ENCODE results near the gene PRRT4. TPM values are rescaled to one million over a fixed set of nuclear protein-coding genes. Genes with fewer than 3 reads are reported as not detected.

The PRRT4 gene
- total RNA-seq, 1 experiment from 2014 or later: 0.26 TPM

DNA sequence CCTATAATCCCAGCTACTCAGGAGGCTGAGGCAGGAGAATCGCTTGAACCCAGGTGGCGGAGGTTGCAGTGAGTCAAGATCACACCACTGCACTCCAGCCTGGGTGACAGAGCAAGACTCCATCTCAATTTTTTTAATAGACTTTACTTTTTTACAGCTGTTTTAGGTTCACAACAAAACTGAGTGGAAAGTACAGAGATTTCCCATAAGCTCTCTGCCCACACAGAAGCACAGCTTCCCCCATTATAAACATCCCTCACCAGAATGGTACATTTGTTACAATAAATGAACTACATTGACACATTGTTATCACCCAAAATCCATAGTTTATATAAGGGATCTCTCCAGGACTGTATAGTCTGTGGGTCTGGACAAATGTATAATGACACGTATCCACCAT lies 14.6 kb upstream of the PRRT4 start:
- no peaks in the 10 kb centered on the region for H3K9me2 ChIP-seq (ENCODE audit: insufficient read depth)
- H3K27ac ChIP-seq: no peak overlapping the region
- CTCF ChIA-PET: no interaction called here
- H3K4me2 ChIP-seq: no peak overlapping the region
- no peak for TF ChIP-seq EZH2 (IDR thresholded peaks at IDR 0.05; ENCODE audit: low read depth)
- TF ChIP-seq, protein P1, sequence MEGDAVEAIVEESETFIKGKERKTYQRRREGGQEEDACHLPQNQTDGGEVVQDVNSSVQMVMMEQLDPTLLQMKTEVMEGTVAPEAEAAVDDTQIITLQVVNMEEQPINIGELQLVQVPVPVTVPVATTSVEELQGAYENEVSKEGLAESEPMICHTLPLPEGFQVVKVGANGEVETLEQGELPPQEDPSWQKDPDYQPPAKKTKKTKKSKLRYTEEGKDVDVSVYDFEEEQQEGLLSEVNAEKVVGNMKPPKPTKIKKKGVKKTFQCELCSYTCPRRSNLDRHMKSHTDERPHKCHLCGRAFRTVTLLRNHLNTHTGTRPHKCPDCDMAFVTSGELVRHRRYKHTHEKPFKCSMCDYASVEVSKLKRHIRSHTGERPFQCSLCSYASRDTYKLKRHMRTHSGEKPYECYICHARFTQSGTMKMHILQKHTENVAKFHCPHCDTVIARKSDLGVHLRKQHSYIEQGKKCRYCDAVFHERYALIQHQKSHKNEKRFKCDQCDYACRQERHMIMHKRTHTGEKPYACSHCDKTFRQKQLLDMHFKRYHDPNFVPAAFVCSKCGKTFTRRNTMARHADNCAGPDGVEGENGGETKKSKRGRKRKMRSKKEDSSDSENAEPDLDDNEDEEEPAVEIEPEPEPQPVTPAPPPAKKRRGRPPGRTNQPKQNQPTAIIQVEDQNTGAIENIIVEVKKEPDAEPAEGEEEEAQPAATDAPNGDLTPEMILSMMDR (conservative IDR thresholded peaks at IDR 0.05): no peak
- BruUV-seq (replicated peaks): no TSS peak
- no peaks in the 10 kb centered on the region for H4K20me1 ChIP-seq (ENCODE audit: insufficient read depth)
- H3F3A ChIP-seq (ENCODE audit: insufficient read depth, low read depth): peaks cover 7% of the 10 kb centered on the region; the same call in 1 of the 2 replicates
- H3K27me3 ChIP-seq (ENCODE audit: insufficient read depth, low read depth): no peaks in the 10 kb centered on the region
- H3K4me3 ChIP-seq: no peak overlapping the region
- POLR2A ChIA-PET (ENCODE audit: unreplicated experiment): no interaction called here
- H3K4me1 ChIP-seq (replicated peaks; ENCODE audit: insufficient read depth): peaks cover 28% of the 10 kb centered on the region
- no peaks in the 10 kb centered on the region for H3K9me3 ChIP-seq (ENCODE audit: insufficient read depth, low read depth)
- H2AFZ ChIP-seq: no peak overlapping the region
- intact Hi-C loops (cut with micrococcal nuclease; ENCODE audit: unreplicated experiment): no loop called here
- no peak for DNase-seq
- H3K36me3 ChIP-seq (ENCODE audit: low read depth): no peaks in the 10 kb centered on the region
- H3K79me2 ChIP-seq (ENCODE audit: low read depth): no peaks in the 10 kb centered on the region

DNA sequence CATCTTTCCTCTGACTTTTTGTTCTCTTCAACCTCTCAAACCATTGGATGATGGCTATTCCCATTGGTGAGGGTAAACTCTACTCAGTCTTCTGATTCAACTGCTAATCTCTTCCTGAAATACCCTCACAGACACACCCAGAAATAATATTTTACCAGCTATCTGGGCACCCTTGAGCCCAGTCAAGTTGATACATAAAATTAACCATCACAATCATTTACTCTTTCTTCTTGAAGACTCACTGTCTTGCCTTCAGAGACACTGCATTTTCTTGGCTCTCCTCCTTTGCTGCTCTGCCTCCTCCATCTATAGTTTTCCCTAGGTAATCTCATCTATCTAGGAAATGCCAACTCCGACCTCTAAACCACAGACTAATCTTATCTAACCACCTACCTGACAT lies 12.6 kb upstream of the PRRT4 start:
- Histone ChIP-seq H2AFZ (no peak overlapping the region), H3K27me3 (ENCODE audit: insufficient read depth, low read depth) (no peaks in the 10 kb centered on the region), H3K9me3 (ENCODE audit: insufficient read depth, low read depth) (no peaks in the 10 kb centered on the region), H4K20me1 (ENCODE audit: insufficient read depth) (no peaks in the 10 kb centered on the region), H3K27ac (no peak overlapping the region), H3K4me2 (no peak overlapping the region), H3K9me2 (ENCODE audit: insufficient read depth) (no peaks in the 10 kb centered on the region), H3F3A (ENCODE audit: insufficient read depth, low read depth) (peaks cover 3% of the 10 kb centered on the region; the same call in 1 of the 2 replicates), H3K36me3 (ENCODE audit: low read depth) (no peaks in the 10 kb centered on the region), H3K4me3 (no peak overlapping the region), H3K79me2 (ENCODE audit: low read depth) (no peaks in the 10 kb centered on the region), H3K4me1 (replicated peaks; ENCODE audit: insufficient read depth) (peaks cover 8% of the 10 kb centered on the region; the same call in 1 of the 2 replicates)
- DNase-seq: no peak
- TF ChIP-seq, protein P1 (conservative IDR thresholded peaks at IDR 0.05): no peak
- TF ChIP-seq EZH2 (IDR thresholded peaks at IDR 0.05; ENCODE audit: low read depth): no peak
- intact Hi-C loops (cut with micrococcal nuclease; ENCODE audit: unreplicated experiment): no loop called here
- POLR2A ChIA-PET (ENCODE audit: unreplicated experiment): no interaction called here
- CTCF ChIA-PET: no interaction called here
- no TSS peak for BruUV-seq (replicated peaks)

DNA sequence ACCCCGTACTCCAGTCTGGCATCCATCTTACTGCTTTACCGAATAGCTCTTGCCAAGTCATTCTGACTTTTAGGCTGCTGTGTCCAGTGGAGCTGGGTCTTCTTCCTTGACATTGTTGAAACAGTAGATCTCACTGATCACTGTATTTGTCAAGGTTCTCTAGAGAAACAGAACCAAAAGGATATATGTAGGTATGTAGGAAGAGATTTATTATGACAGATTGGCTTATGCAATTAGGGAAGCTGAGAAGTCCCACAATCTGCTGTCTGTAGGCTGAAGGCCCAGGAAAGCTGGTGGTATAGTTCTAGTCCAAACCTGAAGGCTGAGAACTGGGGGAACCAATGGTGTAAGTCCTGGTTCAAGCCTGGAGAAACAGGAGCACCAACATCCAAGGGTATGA lies 12.1 kb upstream of the PRRT4 start:
- no peaks in the 10 kb centered on the region for H3K36me3 ChIP-seq (ENCODE audit: low read depth)
- H3K27me3 ChIP-seq (ENCODE audit: insufficient read depth, low read depth): no peaks in the 10 kb centered on the region
- no peak for DNase-seq
- no peaks in the 10 kb centered on the region for H3K9me2 ChIP-seq (ENCODE audit: insufficient read depth)
- peaks cover 3% of the 10 kb centered on the region; the same call in 1 of the 2 replicates for H3F3A ChIP-seq (ENCODE audit: insufficient read depth, low read depth)
- H3K9me3 ChIP-seq (ENCODE audit: insufficient read depth, low read depth): no peaks in the 10 kb centered on the region
- H2AFZ ChIP-seq: no peak overlapping the region
- H3K4me1 ChIP-seq (replicated peaks; ENCODE audit: insufficient read depth): peaks cover 3% of the 10 kb centered on the region; the same call in 1 of the 2 replicates
- intact Hi-C loops (cut with micrococcal nuclease; ENCODE audit: unreplicated experiment): no loop called here
- POLR2A ChIA-PET (ENCODE audit: unreplicated experiment): no interaction called here
- no TSS peak for BruUV-seq (replicated peaks)
- H3K79me2 ChIP-seq (ENCODE audit: low read depth): no peaks in the 10 kb centered on the region
- CTCF ChIA-PET: no interaction called here
- H3K27ac ChIP-seq: no peak overlapping the region
- H3K4me3 ChIP-seq: no peak overlapping the region
- no peaks in the 10 kb centered on the region for H4K20me1 ChIP-seq (ENCODE audit: insufficient read depth)
- H3K4me2 ChIP-seq: no peak overlapping the region
- TF ChIP-seq, protein P1 (conservative IDR thresholded peaks at IDR 0.05): no peak
- no peak for TF ChIP-seq EZH2 (IDR thresholded peaks at IDR 0.05; ENCODE audit: low read depth)

Measured in PC-9 (cell line).